HCT116 (cell line): ENCODE measurements around the gene OR7C1. TPM values are rescaled to one million over a fixed set of nuclear protein-coding genes. Genes with fewer than 3 reads are reported as not detected.

Source experiments
- ATAC-seq: fragments of 200-7000 bp; cut with Tn5 transposase; 2 replicates; pipeline ENCODE4 v1.9.1; 2020; ENCODE audit warnings: mild to moderate bottlenecking, moderate library complexity
- BruUV-seq: library from RNA; stranded (reverse); fragments of 400-500 nt; replicated peaks from 2 replicates; lab custom pipeline; 2021; lab: Mats Ljungman, UMichigan
- CTCF ChIA-PET: fragments of 300-600 bp; sonication (Branson Sonifier 250); formaldehyde crosslinking; loops from one replicate; lab custom pipeline; 2021; ENCODE audit warnings: antibody characterized with exemption; lab: Charles Lee
- POLR2A ChIA-PET: fragments of 300-600, 350-600 bp; sonication (Branson Sonifier 250); formaldehyde crosslinking; loops from one replicate; lab custom pipeline; 2021; ENCODE audit warnings: antibody characterized with exemption; lab: Charles Lee
- RAD21 ChIA-PET, 2 experiments: fragments of 300-600 bp; sonication (Branson Sonifier 250); formaldehyde crosslinking; loops; one replicate each; lab custom pipeline; 2023; ENCODE audit warnings: low total read pairs in 2 of 2; ENCODE audit not compliant: uncharacterized antibody in 2 of 2, unreplicated experiment in 2 of 2, low non-redundant PET in 1 of 2; lab: Charles Lee
- DNase-seq: peaks from one replicate; pipeline ENCODE4 v3.0.0-alpha.2; 2010; ENCODE audit warnings: low read depth, low spot score
- H2AFZ ChIP-seq: fragments of 200-600 bp; shearing (Covaris generic), sonication (generic); 2 replicates; pipeline ENCODE4 v1.6.1; 2017; ENCODE audit warnings: low read depth, mixed run types, mixed read lengths, antibody characterized with exemption, low read length; ENCODE audit not compliant: poor library complexity, severe bottlenecking
- H3K27ac ChIP-seq: 2 replicates; pipeline ENCODE4 v1.5.1; 2012; ENCODE audit warnings: low read depth, low read length
- H3K27me3 ChIP-seq: fragments of 200-600 bp; sonication (generic); 2 replicates; pipeline ENCODE4 v1.6.1; 2016; ENCODE audit warnings: mixed run types, low read length, mixed read lengths; ENCODE audit not compliant: insufficient read depth
- H3K36me3 ChIP-seq, 2 experiments: fragments of 200-500 bp in 1 of 2; fragments of 200-600 bp in 1 of 2; sonication (Bioruptor generic) in 1 of 2; sonication (generic) in 1 of 2; 2 replicates each; pipeline versions ENCODE4 v1.5.1 to v1.6.1; 2014 to 2016; ENCODE audit warnings: low read length in 2 of 2, inconsistent platforms in 1 of 2, mixed read lengths in 1 of 2, mixed run types in 1 of 2; ENCODE audit not compliant: insufficient read depth in 2 of 2, control insufficient read depth in 1 of 2
- H3K4me1 ChIP-seq, 2 experiments: fragments of 200-600 bp in 1 of 2; sonication (generic) in 1 of 2; 2 replicates each; pipeline versions ENCODE4 v1.5.1 to v1.6.1; 2012 to 2017; ENCODE audit warnings: low read length in 2 of 2, inconsistent platforms in 1 of 2, mild to moderate bottlenecking in 1 of 2, mixed read lengths in 1 of 2, mixed run types in 1 of 2, moderate library complexity in 1 of 2; ENCODE audit not compliant: insufficient read depth in 2 of 2, control insufficient read depth in 1 of 2
- H3K4me2 ChIP-seq: fragments of 200-600 bp; sonication (generic); 2 replicates; pipeline ENCODE4 v1.6.1; 2017; ENCODE audit warnings: mixed run types, low read length, mixed read lengths
- H3K4me3 ChIP-seq, 2 experiments: fragments of 200-600 bp in 1 of 2; sonication (generic) in 1 of 2; replicated peaks in 1 of 2; 2 replicates each; pipeline ENCODE4 v1.5.1; 2011 to 2016; ENCODE audit warnings: low read length in 2 of 2, control low read depth in 1 of 2, low read depth in 1 of 2, mild to moderate bottlenecking in 1 of 2, mixed read lengths in 1 of 2, mixed run types in 1 of 2
- H3K79me2 ChIP-seq: fragments of 200-600 bp; sonication (generic); 2 replicates; pipeline ENCODE4 v1.6.1; 2017; ENCODE audit warnings: mild to moderate bottlenecking, mixed run types, low read length, moderate library complexity, mixed read lengths; ENCODE audit not compliant: insufficient read depth
- H3K9ac ChIP-seq: fragments of 200-600 bp; sonication (generic); 2 replicates; pipeline ENCODE4 v1.6.1; 2016; ENCODE audit warnings: low read length, mixed read lengths
- H3K9me2 ChIP-seq: fragments of 200-600 bp; sonication (generic), shearing (Covaris generic); 2 replicates; pipeline ENCODE4 v1.6.1; 2017; ENCODE audit warnings: mixed run types, mild to moderate bottlenecking, moderate library complexity; ENCODE audit not compliant: insufficient read depth
- H3K9me3 ChIP-seq, 2 experiments: fragments of 200-500 bp in 1 of 2; fragments of 200-600 bp in 1 of 2; sonication (Bioruptor generic) in 1 of 2; sonication (generic) in 1 of 2; 2 replicates each; pipeline ENCODE4 v1.6.1; 2014 to 2017; ENCODE audit warnings: low read length in 2 of 2, mixed read lengths in 2 of 2, inconsistent platforms in 1 of 2, low read depth in 1 of 2, mild to moderate bottlenecking in 1 of 2, mixed run types in 1 of 2, moderate library complexity in 1 of 2; ENCODE audit not compliant: control insufficient read depth in 1 of 2, insufficient read depth in 1 of 2
- H4K20me1 ChIP-seq: fragments of 200-600 bp; sonication (generic), shearing (Covaris generic); 2 replicates; pipeline ENCODE4 v1.6.1; 2017; ENCODE audit warnings: mixed run types, mild to moderate bottlenecking, moderate library complexity; ENCODE audit not compliant: insufficient read depth
- CBX3 ChIP-seq: IDR thresholded peaks from 2 replicates; pipeline ENCODE4 v1.6.1; 2012; ENCODE audit warnings: low read depth
- CEBPB ChIP-seq: IDR thresholded peaks from 2 replicates; pipeline ENCODE4 v1.6.1; 2012; ENCODE audit warnings: low read depth
- CTCF ChIP-seq, 3 experiments: fragments of 200-600 bp in 1 of 3; sonication (generic) in 1 of 3; IDR thresholded peaks in 2 of 3; conservative IDR thresholded peaks in 1 of 3; 2 replicates each; pipeline ENCODE4 v1.5.1; 2012 to 2017; ENCODE audit warnings: low read depth in 2 of 3, low read length in 2 of 3, antibody characterized with exemption in 1 of 3, borderline replicate concordance in 1 of 3, control low read depth in 1 of 3, mild to moderate bottlenecking in 1 of 3, mixed read lengths in 1 of 3, mixed run types in 1 of 3, moderate library complexity in 1 of 3; ENCODE audit not compliant: insufficient read depth in 1 of 3
- EGR1 ChIP-seq: IDR thresholded peaks from 2 replicates; pipeline ENCODE4 v1.6.1; 2012; ENCODE audit warnings: low read depth
- ELF1 ChIP-seq: IDR thresholded peaks from 2 replicates; pipeline ENCODE4 v1.6.1; 2012; ENCODE audit warnings: low read depth, borderline replicate concordance
- EZH2 ChIP-seq: fragments of 200-600 bp; sonication (generic); IDR thresholded peaks from 2 replicates; pipeline ENCODE4 v1.6.1; 2017; ENCODE audit warnings: antibody characterized with exemption, mixed run types
- EZH2phosphoT487 ChIP-seq: fragments of 200-600 bp; IDR thresholded peaks from 2 replicates; pipeline ENCODE4 v1.6.1; 2018; ENCODE audit warnings: antibody characterized with exemption, borderline replicate concordance
- MAX ChIP-seq: IDR thresholded peaks from 2 replicates; pipeline ENCODE4 v1.6.1; 2012
- REST ChIP-seq: IDR thresholded peaks from 2 replicates; pipeline ENCODE4 v1.6.1; 2012; ENCODE audit warnings: low read depth
- SIN3A ChIP-seq: IDR thresholded peaks from 2 replicates; pipeline ENCODE4 v1.6.1; 2012; ENCODE audit warnings: low read depth
- SP1 ChIP-seq: IDR thresholded peaks from 2 replicates; pipeline ENCODE4 v1.6.1; 2012; ENCODE audit warnings: low read depth
- SRF ChIP-seq: IDR thresholded peaks from 2 replicates; pipeline ENCODE4 v1.6.1; 2012; ENCODE audit warnings: low read depth
- TCF7L2 ChIP-seq: IDR thresholded peaks from 2 replicates; pipeline ENCODE4 v1.7.0; 2011; ENCODE audit warnings: borderline replicate concordance, inconsistent platforms; ENCODE audit not compliant: insufficient read depth, insufficient read length; ENCODE audit errors: extremely low read depth
- YY1 ChIP-seq: IDR thresholded peaks from 2 replicates; pipeline ENCODE4 v1.6.1; 2011; ENCODE audit warnings: low read length, low read depth, moderate library complexity, mild to moderate bottlenecking; ENCODE audit not compliant: insufficient replicate concordance; ENCODE audit errors: extremely low read depth
- ZBTB33 ChIP-seq: IDR thresholded peaks from 2 replicates; pipeline ENCODE4 v1.6.1; 2011; ENCODE audit warnings: mild to moderate bottlenecking, low read length, moderate library complexity; ENCODE audit not compliant: insufficient replicate concordance; ENCODE audit errors: extremely low read depth
- ZNF274 ChIP-seq: fragments of 200-500 bp; sonication (Bioruptor generic); IDR thresholded peaks from 2 replicates; pipeline ENCODE4 v1.6.1; 2014; ENCODE audit warnings: mild to moderate bottlenecking, low read depth, low read length, inconsistent platforms
- intact Hi-C: fragments of 100-400 bp; cut with micrococcal nuclease; formaldehyde crosslinking; loops from 2 replicates; pipeline ENCODE4 v1.10.0; 2022
- total RNA-seq: library from RNA; stranded (reverse); gene quantifications from one replicate; pipeline ENCODE4 v1.2.1, GENCODE V29; 2021; ENCODE audit not compliant: unreplicated experiment

The OR7C1 gene
- total RNA-seq, 1 experiment from 2014 or later = not detected

- Histone ChIP-seq H3K27ac (no peak overlapping the region), H3K27me3 (no peaks in the 10 kb centered on the region), H3K9me2 (no peaks in the 10 kb centered on the region), H4K20me1 (no peaks in the 10 kb centered on the region), H2AFZ (no peak overlapping the region), H3K4me2 (no peak overlapping the region), H3K9ac (no peak overlapping the region), H3K4me1 (no peaks in the 10 kb centered on the region), H3K9me3 (no peaks in the 10 kb centered on the region), H3K4me3 (no peak overlapping the region), H3K79me2 (no peaks in the 10 kb centered on the region), H3K36me3 (peaks cover 0 to 8% of the 10 kb centered on the region in 2 experiments; a peak in 2 of 4 replicates)
- DNase-seq (no peak), ATAC-seq (no peak)
- RAD21 ChIA-PET = no interaction called here
- TF ChIP-seq SIN3A (no peak), ELF1 (no peak), ZNF274 (no peak), EZH2 (no peak), SP1 (no peak), TCF7L2 (no peak), ZBTB33 (no peak), CEBPB (no peak), REST (no peak), YY1 (no peak), CBX3 (no peak), CTCF (IDR thresholded peaks at IDR 0.05 in 2 of 3, conservative IDR thresholded peaks at IDR 0.05 in 1 of 3; ENCODE audit: borderline replicate concordance in 1 of 3, insufficient read depth in 1 of 3, low read depth in 2 of 3, low read length in 2 of 3) (no peak), EZH2phosphoT487 (no peak), EGR1 (no peak), SRF (no peak), MAX (no peak)
- CTCF ChIA-PET = no interaction called here
- BruUV-seq = no TSS peak
- POLR2A ChIA-PET = interaction anchor here (1.3 kb wide), 1 partner anchor 12 kb away, joined by 3 read pairs; no protein-coding TSS in a partner anchor
- intact Hi-C loops = no loop called here
These were observed 70.6 kb downstream of the OR7C1 start for GRCh38 chr19:14764401-14764800.
